Measurements from ENCODE around the gene EHF. TPM values are rescaled to one million over a fixed set of nuclear protein-coding genes. Genes with fewer than 3 reads are reported as not detected.

Gene EHF
- total RNA-seq, 4 donors from 2014 or later: 0.13 to 30.0 (median 1.0) TPM

GRCh38 chr11:34658071-34659015 lies 37.5 kb downstream of the EHF start:
- Histone ChIP-seq H3K36me3 (no peaks in the 10 kb centered on the region), H3K27me3 (no peaks in the 10 kb centered on the region), H3K4me3 (no peak overlapping the region), H3K4me1 (no peaks in the 10 kb centered on the region), H3K27ac (no peak overlapping the region), H3K9me3 (no peaks in the 10 kb centered on the region)
- ATAC-seq: no peak
- 73 to 82% methylated on average over 4 to 13 of the region's 14 CpGs for WGBS, 2 donors (ENCODE audit: low coverage in 1 of 2)
- TF ChIP-seq POLR2AphosphoS5 (IDR thresholded peaks at IDR 0.05) (no peak), EP300 (IDR thresholded peaks at IDR 0.05) (no peak), POLR2A (IDR thresholded peaks at IDR 0.05) (no peak)
- TF ChIP-seq, protein P1, sequence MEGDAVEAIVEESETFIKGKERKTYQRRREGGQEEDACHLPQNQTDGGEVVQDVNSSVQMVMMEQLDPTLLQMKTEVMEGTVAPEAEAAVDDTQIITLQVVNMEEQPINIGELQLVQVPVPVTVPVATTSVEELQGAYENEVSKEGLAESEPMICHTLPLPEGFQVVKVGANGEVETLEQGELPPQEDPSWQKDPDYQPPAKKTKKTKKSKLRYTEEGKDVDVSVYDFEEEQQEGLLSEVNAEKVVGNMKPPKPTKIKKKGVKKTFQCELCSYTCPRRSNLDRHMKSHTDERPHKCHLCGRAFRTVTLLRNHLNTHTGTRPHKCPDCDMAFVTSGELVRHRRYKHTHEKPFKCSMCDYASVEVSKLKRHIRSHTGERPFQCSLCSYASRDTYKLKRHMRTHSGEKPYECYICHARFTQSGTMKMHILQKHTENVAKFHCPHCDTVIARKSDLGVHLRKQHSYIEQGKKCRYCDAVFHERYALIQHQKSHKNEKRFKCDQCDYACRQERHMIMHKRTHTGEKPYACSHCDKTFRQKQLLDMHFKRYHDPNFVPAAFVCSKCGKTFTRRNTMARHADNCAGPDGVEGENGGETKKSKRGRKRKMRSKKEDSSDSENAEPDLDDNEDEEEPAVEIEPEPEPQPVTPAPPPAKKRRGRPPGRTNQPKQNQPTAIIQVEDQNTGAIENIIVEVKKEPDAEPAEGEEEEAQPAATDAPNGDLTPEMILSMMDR (IDR thresholded peaks at IDR 0.05): no peak

- WGBS, 2 donors (ENCODE audit: low coverage in 1 of 2): 69 to 81% methylated on average over 4 of the region's 4 CpGs
- no peaks in the 10 kb centered on the region for H3K4me1 ChIP-seq
- H3K27me3 ChIP-seq: no peaks in the 10 kb centered on the region
- no peak for TF ChIP-seq POLR2AphosphoS5 (IDR thresholded peaks at IDR 0.05)
- TF ChIP-seq, protein P1 (IDR thresholded peaks at IDR 0.05): no peak
- no peak for TF ChIP-seq POLR2A (IDR thresholded peaks at IDR 0.05)
- TF ChIP-seq EP300 (IDR thresholded peaks at IDR 0.05): no peak
- no peak for ATAC-seq
- no peaks in the 10 kb centered on the region for H3K9me3 ChIP-seq
- H3K36me3 ChIP-seq: no peaks in the 10 kb centered on the region
- H3K27ac ChIP-seq: no peak overlapping the region
- no peak overlapping the region for H3K4me3 ChIP-seq
These were observed 38.3 kb downstream of the EHF start for GRCh38 chr11:34659096-34659733.

DNA sequence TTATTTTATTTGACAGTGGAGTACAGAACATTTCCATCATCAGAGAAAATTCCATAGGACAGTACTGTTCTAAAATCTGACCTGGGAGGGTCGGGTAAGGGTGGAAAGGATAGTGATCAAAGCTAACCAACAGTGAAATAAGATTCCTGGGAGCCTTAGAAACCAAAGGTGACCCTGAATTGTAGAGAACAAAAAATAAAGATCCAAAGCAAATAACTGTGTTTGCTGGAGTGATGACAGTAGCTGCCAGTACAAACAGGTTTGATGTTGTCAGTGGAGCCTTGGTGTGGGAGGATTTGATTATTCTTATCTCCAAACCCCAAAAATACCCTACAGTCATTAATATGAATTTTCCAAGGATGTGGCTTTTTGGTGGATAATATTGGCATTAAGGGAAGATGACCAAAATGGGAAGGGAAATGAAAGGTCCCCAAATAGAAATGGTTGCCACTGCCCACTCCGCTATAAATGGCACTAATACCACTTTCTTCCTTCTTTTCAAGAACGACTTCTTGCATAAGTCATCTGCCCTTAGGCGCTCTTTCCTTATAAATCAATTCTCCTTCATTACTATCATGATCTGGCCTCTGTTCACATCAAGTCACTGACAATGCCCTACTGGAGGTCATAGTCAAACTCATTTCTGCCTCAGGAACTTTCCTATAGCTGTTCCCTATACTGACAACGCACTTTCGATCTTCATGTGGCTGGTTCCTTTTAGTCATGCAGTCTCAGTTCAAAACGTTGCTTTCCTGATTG lies 44.4 kb downstream of the EHF start:
- peaks cover 13% of the 10 kb centered on the region for H3K27me3 ChIP-seq
- H3K4me3 ChIP-seq: no peak overlapping the region
- 73 to 85% methylated on average over 7 of the region's 7 CpGs for WGBS, 2 donors (ENCODE audit: low coverage in 1 of 2)
- no peak overlapping the region for H3K27ac ChIP-seq
- no peaks in the 10 kb centered on the region for H3K36me3 ChIP-seq
- no peak for TF ChIP-seq EP300 (IDR thresholded peaks at IDR 0.05)
- TF ChIP-seq, protein P1 (IDR thresholded peaks at IDR 0.05): no peak
- no peak for TF ChIP-seq POLR2A (IDR thresholded peaks at IDR 0.05)
- no peak for TF ChIP-seq POLR2AphosphoS5 (IDR thresholded peaks at IDR 0.05)
- no peaks in the 10 kb centered on the region for H3K4me1 ChIP-seq
- H3K9me3 ChIP-seq: no peaks in the 10 kb centered on the region
- ATAC-seq: no peak

GRCh38 chr11:34667810-34668582 lies 47.1 kb downstream of the EHF start:
- no peak for ATAC-seq
- Histone ChIP-seq H3K9me3 (no peaks in the 10 kb centered on the region), H3K36me3 (no peaks in the 10 kb centered on the region), H3K4me1 (no peaks in the 10 kb centered on the region), H3K27ac (no peak overlapping the region), H3K4me3 (no peak overlapping the region), H3K27me3 (peaks cover 13% of the 10 kb centered on the region)
- TF ChIP-seq EP300 (IDR thresholded peaks at IDR 0.05) (no peak), POLR2AphosphoS5 (IDR thresholded peaks at IDR 0.05) (no peak)
- 19 to 61% methylated on average over 2 to 4 of the region's 4 CpGs for WGBS, 2 donors (ENCODE audit: low coverage in 1 of 2)

Data from gastroesophageal sphincter (tissue), 4 donors.